UCSD-AML1 (cell line): ENCODE results near the gene TUBB8B.
"Not testable (repeated sequence)": the region's sequence is repeated elsewhere in the genome, so short reads cannot be mapped to it uniquely, and the experiment has no call there.

Experiments
- DNase-seq: peaks from one replicate; lab custom pipeline; 2025; ENCODE audit not compliant: unreplicated experiment; lab: John Stamatoyannopoulos, UW

Gene TUBB8B

DNA sequence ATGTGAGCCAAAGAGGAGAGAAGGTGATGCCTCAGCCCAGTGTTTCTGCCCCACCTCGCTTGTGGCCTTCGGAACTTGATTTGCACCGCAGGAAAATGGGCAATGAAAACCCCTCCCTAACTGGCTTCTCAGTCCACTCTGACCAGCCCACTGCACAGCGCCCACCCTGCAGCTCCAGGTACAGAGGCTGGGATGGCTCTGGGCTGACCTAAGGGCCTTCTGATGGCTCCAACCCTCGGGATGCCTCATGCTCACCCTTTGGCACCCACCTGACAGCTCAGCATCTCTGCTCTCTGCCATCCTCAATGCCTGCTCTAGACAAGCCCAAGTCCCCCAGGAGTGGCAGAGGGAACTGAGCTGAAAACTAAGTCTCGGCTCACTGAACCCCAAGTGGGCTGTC is 36.2 kb downstream of the TUBB8B start:
- not testable (repeated sequence) for DNase-seq

- not testable (repeated sequence) for DNase-seq
Measured at GRCh38 chr18:12773-13172, 36.6 kb downstream of the TUBB8B start.

- not testable (repeated sequence) for DNase-seq
Measured at GRCh38 chr18:11383-12274, 37.8 kb downstream of the TUBB8B start.

- not testable (repeated sequence) for DNase-seq
Measured at GRCh38 chr18:10624-11184, 38.7 kb downstream of the TUBB8B start.

GRCh38 chr18:9937-10336 is 39.5 kb downstream of the TUBB8B start:
- DNase-seq: not testable (repeated sequence)
